Measurements from ENCODE around the gene SEC23B.

- no peak for TF ChIP-seq CTCF (IDR thresholded peaks at IDR 0.05)
- TF ChIP-seq POLR2A (IDR thresholded peaks at IDR 0.05), result no peak
Observed at GRCh38 chr20:18537651-18538050, 29.9 kb downstream of the SEC23B start.

All from uterus (tissue), 2 donors.